ENCODE measurements around the gene VRK3.
A peak's percentile ranks its signal among the peaks of the same experiment; 100 is the strongest.

Gene VRK3

GRCh38 chr19:50026550-50026906 lies 1.4 kb upstream of the VRK3 start:
- no peak for DNase-seq

GRCh38 chr19:50025794-50026549 lies 800 bp upstream of the VRK3 start, which contains the start of gene ZNF473:
TSS of gene ZNF473 (plus strand) at chr19:50026005. CDS start at chr19:50031083, 5,078 bp downstream.
- peak; percentile 92 for DNase-seq

- DNase-seq: no peak
Measured at GRCh38 chr19:50024719-50025021, 502 bp downstream of the VRK3 start.

GRCh38 chr19:50022823-50023222 lies 2.3 kb downstream of the VRK3 start:
- DNase-seq: no peak

GRCh38 chr19:50020481-50020880 lies 4.7 kb downstream of the VRK3 start:
- DNase-seq: no peak

- DNase-seq: no peak
Measured at GRCh38 chr19:50016225-50016807, 8.9 kb downstream of the VRK3 start.

- DNase-seq: no peak
Measured at GRCh38 chr19:50008532-50008931, 16.6 kb downstream of the VRK3 start.

GRCh38 chr19:50007947-50008346 lies 17.2 kb downstream of the VRK3 start:
- DNase-seq: no peak

GRCh38 chr19:50007170-50007569 lies 18.0 kb downstream of the VRK3 start:
- DNase-seq: no peak

- no peak for DNase-seq
Measured at GRCh38 chr19:50005428-50005827, 19.7 kb downstream of the VRK3 start.

GRCh38 chr19:50003810-50004419 lies 21.3 kb downstream of the VRK3 start:
- no peak for DNase-seq

GRCh38 chr19:50003254-50003788 lies 21.9 kb downstream of the VRK3 start:
- DNase-seq: no peak

GRCh38 chr19:50002386-50002960 lies 22.7 kb downstream of the VRK3 start:
- DNase-seq: no peak

GRCh38 chr19:50001775-50002174 lies 23.4 kb downstream of the VRK3 start:
- no peak for DNase-seq

- no peak for DNase-seq
Measured at GRCh38 chr19:50000841-50001557, 24.2 kb downstream of the VRK3 start.

- DNase-seq: no peak
Measured at GRCh38 chr19:50000038-50000840, 24.9 kb downstream of the VRK3 start.

- DNase-seq: no peak
Measured at GRCh38 chr19:49999371-50000010, 25.7 kb downstream of the VRK3 start.

- no peak for DNase-seq
Measured at GRCh38 chr19:49997709-49998108, 27.5 kb downstream of the VRK3 start.

- peak; percentile 55 for DNase-seq
Measured at GRCh38 chr19:49988433-49988832, 36.7 kb downstream of the VRK3 start.

- no peak for DNase-seq
Measured at GRCh38 chr19:49988007-49988406, 37.2 kb downstream of the VRK3 start.

GRCh38 chr19:49987159-49987698 lies 37.9 kb downstream of the VRK3 start:
- peak; percentile 82 for DNase-seq
